Stimulated activated CD4-positive, alpha-beta T cell treated with anti-CD3 and anti-CD28 coated beads, Interleukin-4, amount 100 ng/mL, for 48 hours (primary cell): ENCODE results near the gene MYF5.
"Not testable (repeated sequence)": the region's sequence is repeated elsewhere in the genome, so short reads cannot be mapped to it uniquely, and the experiment has no call there.

Experiments used
- DNase-seq, 2 donors: peaks; one replicate each; pipeline ENCODE4 v3.0.0-alpha.2; 2020; ENCODE audit warnings: low read depth in 2 of 2

The MYF5 gene

DNA sequence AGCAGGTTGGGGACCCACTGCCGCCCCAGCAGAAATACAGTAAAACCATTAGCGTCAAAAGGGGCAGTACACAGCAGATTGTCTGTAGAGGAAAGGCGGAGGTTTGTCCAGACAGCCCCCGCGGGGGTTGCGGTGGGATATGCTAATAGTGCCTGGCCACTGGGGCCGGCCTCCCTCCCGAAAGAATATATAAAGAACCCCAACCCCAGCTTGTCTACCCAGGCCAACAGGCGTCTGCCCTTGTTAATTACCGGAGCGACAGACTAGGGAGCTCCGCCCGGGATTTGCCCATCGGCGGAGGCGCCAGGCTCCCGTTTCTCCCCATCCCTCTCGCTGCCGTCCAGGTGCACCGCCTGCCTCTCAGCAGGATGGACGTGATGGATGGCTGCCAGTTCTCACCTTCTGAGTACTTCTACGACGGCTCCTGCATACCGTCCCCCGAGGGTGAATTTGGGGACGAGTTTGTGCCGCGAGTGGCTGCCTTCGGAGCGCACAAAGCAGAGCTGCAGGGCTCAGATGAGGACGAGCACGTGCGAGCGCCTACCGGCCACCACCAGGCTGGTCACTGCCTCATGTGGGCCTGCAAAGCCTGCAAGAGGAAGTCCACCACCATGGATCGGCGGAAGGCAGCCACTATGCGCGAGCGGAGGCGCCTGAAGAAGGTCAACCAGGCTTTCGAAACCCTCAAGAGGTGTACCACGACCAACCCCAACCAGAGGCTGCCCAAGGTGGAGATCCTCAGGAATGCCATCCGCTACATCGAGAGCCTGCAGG lies at the start of gene MYF5:
Gene MYF5, plus strand, starts transcription at position 217 of the 774 bp plus-strand sequence. Its CDS starts 152 bp downstream, at position 369.
- no peak for DNase-seq

DNA sequence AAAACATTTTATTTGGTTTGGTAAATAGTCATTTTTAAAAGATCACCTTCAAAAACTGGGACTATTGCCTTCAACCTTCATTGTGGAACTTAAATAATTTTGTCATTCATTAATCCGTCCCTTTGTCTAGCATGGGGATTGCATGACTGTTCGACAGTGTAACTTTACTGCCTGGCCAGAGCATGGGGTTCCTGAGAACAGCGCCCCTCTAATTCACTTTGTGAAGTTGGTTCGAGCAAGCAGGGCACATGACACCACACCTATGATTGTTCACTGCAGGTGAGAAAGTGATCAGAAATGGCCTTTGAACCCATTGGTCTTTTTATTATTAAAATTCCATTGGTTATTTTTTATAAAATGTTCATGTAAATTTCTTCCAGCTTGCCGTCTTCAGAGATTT lies 46.5 kb upstream of the MYF5 start:
- no peak for DNase-seq

GRCh38 chr12:80676042-80676636 lies 40.6 kb upstream of the MYF5 start:
- not testable (repeated sequence) for DNase-seq

- DNase-seq: no peak
Observed at GRCh38 chr12:80676856-80677255, 39.9 kb upstream of the MYF5 start.

DNA sequence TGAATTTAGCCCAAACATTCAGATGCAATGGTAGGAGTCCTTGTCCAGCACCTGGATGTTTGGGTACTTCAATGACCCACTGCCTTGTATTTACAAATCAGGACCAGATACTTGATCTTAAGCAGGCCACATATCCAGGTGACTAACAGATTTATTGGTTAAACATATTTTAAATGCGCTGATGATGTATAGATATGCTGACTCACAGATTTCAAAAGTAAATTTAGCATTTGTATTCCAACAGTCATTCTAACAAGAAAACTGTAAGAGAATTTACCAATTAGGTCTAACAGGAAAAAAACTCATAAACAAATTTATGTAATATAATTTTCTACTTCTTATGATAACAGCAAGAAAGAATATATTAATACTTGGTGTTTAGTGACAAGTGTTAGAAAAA lies 38.7 kb upstream of the MYF5 start:
- DNase-seq: no peak

GRCh38 chr12:80679346-80680131 lies 37.2 kb upstream of the MYF5 start:
- DNase-seq: no peak

DNA sequence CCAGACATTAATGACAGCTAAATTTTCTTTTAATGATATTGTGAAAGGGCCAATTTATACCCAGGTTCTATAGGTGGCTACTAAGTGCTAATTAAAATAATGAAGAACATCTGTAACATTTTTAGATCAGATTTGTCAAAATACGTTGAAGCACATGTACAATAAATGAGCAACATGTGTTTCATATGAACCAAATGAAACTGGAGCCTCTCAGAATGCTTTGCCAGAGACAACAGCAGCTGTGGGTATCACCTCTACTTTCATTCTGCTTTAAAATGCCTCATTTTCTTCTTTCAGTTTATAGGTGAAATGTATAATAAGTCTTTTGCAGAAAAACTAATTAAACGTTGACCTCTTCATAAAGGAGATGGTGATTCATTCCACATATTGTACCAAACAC lies 35.4 kb upstream of the MYF5 start:
- no peak for DNase-seq

DNA sequence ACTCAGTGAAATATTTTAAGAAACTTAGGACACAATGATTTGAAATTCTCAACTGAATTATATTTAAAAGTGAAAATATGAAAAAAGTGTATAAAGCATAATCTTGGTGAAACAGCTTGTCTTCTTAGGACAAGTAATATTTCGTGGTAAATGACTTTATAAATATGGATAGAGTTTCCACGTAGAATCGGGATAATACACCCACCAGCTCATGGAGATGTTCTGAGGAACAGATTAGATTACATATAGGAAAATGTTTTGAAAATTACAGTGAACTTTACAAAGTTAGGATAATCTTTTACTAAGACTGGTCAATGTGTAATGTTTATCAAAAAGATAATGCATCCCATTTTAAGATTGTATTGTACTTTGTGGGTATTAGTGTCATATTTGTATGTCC lies 34.9 kb upstream of the MYF5 start:
- no peak for DNase-seq

- DNase-seq: no peak
Observed at GRCh38 chr12:80684077-80684495, 32.6 kb upstream of the MYF5 start.

- DNase-seq: no peak
Observed at GRCh38 chr12:80690090-80690489, 26.6 kb upstream of the MYF5 start.

- DNase-seq: no peak
Observed at GRCh38 chr12:80690513-80690912, 26.2 kb upstream of the MYF5 start.

GRCh38 chr12:80692114-80692513 lies 24.6 kb upstream of the MYF5 start:
- no peak for DNase-seq

GRCh38 chr12:80697270-80697887 lies 19.3 kb upstream of the MYF5 start:
- no peak for DNase-seq

DNA sequence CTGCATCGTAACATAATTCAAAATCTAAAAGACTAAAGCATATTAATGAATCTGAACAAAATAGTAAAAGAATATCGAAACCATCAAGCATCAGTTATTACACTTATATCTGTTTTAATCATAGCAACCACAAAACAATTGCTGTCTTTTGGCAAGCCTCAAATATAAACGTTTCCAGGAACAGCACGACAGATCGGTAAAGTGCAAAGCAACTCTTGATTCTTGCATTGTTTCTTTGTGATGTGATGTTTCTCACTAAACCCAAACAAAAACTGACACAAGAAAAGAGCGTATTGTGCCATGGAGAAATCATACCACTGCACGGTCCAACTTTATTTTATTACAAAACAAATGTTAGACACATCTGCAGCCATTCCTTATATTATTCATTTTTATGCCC lies 18.5 kb upstream of the MYF5 start:
- no peak for DNase-seq

- DNase-seq: no peak
Observed at GRCh38 chr12:80698847-80699542, 17.7 kb upstream of the MYF5 start.

DNA sequence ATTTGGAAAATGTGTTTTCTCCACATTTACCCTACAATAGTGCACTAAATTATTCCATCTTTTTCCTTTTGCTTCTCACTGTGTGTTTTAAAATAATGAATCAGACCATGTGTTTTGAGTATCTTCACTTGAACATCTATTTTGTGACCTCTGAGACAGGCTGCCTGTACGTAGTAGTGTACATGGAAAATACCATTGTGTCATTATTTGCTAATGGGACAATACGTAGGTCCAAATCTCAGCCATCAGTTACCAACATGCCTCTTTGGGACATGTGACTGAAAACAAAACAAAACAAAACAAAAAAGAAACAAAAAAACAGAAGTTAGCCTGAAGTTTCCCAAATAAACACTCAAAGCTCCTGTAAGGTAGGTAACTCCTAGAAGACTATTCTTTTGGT lies 16.4 kb upstream of the MYF5 start:
- DNase-seq: no peak

DNA sequence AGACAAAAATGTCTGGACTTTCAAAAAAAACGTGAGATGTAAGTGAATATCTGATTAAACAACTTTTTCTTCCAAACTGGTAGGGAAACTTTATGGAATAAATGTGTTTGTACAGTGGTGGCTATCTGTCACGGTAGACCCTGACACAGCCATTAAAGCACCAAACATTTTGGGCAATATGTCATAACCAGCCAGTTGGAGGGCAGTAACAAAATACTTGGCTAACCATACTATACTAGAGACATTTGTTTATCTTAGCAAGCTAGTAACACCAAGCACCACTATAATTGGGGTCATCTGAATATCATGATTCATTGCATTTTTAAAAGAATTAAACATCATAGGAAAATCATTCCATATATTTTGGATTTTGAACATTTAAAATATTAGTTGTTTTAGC lies 15.3 kb upstream of the MYF5 start:
- DNase-seq: no peak

- DNase-seq: no peak
Observed at GRCh38 chr12:80702889-80703805, 13.6 kb upstream of the MYF5 start.

DNA sequence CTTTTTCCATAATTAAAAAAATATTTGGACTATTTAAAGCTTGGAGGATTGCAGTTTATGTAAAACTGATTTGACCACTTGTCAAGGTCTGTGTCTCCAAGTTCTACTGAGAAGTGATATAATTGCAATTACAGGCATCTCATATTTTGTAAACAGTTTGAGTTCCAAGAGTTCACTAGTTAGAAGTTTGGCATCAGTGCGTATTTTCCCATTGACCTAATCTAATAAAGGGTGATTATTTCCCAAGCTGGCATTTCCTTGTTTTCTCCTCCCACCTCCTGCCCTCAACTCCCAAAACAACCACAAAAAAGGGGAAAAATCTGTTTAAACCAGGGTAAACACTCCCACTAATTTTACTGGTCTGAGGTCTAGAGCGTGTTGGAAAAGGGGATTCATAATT lies 12.3 kb upstream of the MYF5 start:
- no peak for DNase-seq

DNA sequence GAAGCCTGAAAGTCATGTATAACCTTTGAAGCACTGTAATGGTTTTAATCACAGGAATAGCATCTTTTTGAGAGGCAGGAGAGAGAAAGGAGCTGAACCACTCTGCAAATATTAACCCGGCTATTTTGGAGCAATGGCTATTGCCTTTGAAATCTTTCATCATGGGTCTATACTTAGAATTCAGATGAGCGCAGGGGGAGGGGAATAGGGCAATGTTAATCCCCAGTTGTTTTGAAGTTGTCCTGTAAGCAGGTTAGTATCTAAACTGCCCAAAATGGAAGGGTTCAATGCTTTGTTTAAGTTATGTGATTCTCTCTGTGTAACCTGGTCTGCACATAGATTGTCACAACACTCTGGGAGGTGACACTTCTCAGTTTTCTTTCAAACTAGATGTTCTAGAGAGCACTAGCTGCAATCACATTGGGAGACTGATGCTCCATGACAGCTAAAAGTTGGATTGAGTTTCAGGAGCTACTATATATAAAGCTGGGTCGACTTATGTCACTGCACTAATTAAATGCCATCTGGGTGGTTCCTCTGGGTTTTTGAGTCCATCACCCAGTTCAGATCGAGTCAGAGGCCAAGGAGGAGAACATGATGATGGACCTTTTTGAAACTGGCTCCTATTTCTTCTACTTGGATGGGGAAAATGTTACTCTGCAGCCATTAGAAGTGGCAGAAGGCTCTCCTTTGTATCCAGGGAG lies 9.4 kb upstream of the MYF5 start, which contains the start of gene MYF6:
Gene MYF6, plus strand, starts transcription at position 509 of the 704 bp plus-strand sequence. Its CDS starts 86 bp downstream, at position 595.
- no peak for DNase-seq
